Heart right ventricle (tissue), 16 donors: ENCODE results near the gene BPIFB1. TPM values are rescaled to one million over a fixed set of nuclear protein-coding genes. Genes with fewer than 3 reads are reported as not detected.

Experiments
- ATAC-seq, 8 donors: fragments of 200-7000 bp; cut with Tn5 transposase; one replicate each; pipeline ENCODE4 v1.9.1; 2020; ENCODE audit warnings: mild to moderate bottlenecking in 8 of 8, moderate library complexity in 8 of 8, moderate number of reproducible peaks in 1 of 8
- DNase-seq, 2 donors: peaks; one replicate each; pipeline ENCODE4 v3.0.0-alpha.2; 2020
- H3K27ac ChIP-seq, 10 donors: fragments of 200-600 bp; sonication (generic) in 2 of 10; one replicate each; pipeline versions ENCODE4 v1.5.0 to v1.8.0; 2020 to 2022; ENCODE audit warnings: mild to moderate bottlenecking in 3 of 10
- H3K27me3 ChIP-seq, 7 donors: fragments of 200-600 bp; one replicate each; pipeline ENCODE4 v1.8.0; 2021 to 2022; ENCODE audit warnings: mild to moderate bottlenecking in 2 of 7
- H3K36me3 ChIP-seq, 9 donors: fragments of 200-600 bp; sonication (generic) in 1 of 9; one replicate each; pipeline versions ENCODE4 v1.5.0 to v1.8.0; 2020 to 2022; ENCODE audit warnings: mild to moderate bottlenecking in 2 of 9
- H3K4me1 ChIP-seq, 9 donors: fragments of 200-600 bp; sonication (generic) in 1 of 9; one replicate each; pipeline versions ENCODE4 v1.5.0 to v1.8.0; 2020 to 2022; ENCODE audit warnings: mild to moderate bottlenecking in 4 of 9
- H3K4me3 ChIP-seq, 10 donors: fragments of 200-600 bp; sonication (generic) in 2 of 10; one replicate each; pipeline versions ENCODE4 v1.5.0 to v1.8.0; 2020 to 2022; ENCODE audit warnings: mild to moderate bottlenecking in 7 of 10, moderate library complexity in 2 of 10
- H3K9me3 ChIP-seq, 11 donors: fragments of 200-600 bp in 10 of 11; sonication (generic) in 2 of 11; one replicate each; pipeline versions ENCODE4 v1.5.0 to v1.8.0; 2013 to 2022; ENCODE audit warnings: mild to moderate bottlenecking in 2 of 11, control low read depth in 1 of 11, moderate library complexity in 1 of 11
- CTCF ChIP-seq, 9 donors: fragments of 200-600 bp; sonication (generic) in 2 of 9; IDR thresholded peaks; one replicate each; pipeline versions ENCODE4 v1.5.0 to v1.8.0; 2021 to 2022; ENCODE audit warnings: antibody characterized with exemption in 9 of 9, mild to moderate bottlenecking in 5 of 9, moderate library complexity in 1 of 9
- whole genome bisulfite sequencing, 2 donors: extraction: QIAGEN DNeasy Blood & Tissue Kit; methylation state at CpG; one replicate each; pipeline ENCODE4 v1.1.7; 2013; ENCODE audit warnings: inconsistent platforms in 1 of 2; 5-methylcytosine and 5-hydroxymethylcytosine counted together
- intact Hi-C, 10 donors: fragments of 100-400 bp; cut with DNase I; formaldehyde crosslinking; loops; one replicate each; pipeline versions ENCODE4 v1.11.1 to v1.14.2; 2022
- polyA plus RNA-seq, 2 donors: library from polyadenylated mRNA; stranded (reverse); fragments of 200-250 nt; gene quantifications; one replicate each; pipeline ENCODE4 v1.2.3, GENCODE V29; 2013
- total RNA-seq, 10 donors: library from RNA; stranded (reverse); fragmentation: NEBNext Ultra II Directional in 3 of 10; extraction: Animal tissue kit (Norgen Biotek cat#: 25700) in 3 of 10; gene quantifications; one replicate each; pipeline versions ENCODE4 v1.2.1 to v1.2.4, GENCODE V29; 2021 to 2023
- donor health status: Arrhythmogenic right ventricular cardiomyopathy.
- donor health status: ischemic (EF 13 %, LVEDD 7.1; RV severe dilation, severe dysfunction).
- donor health status: healthy with polysubstance abuse.
- donor health status: DM: no; HTN: yes; CAD: no.
- donor health status: DM: no; HTN: no; CAD: no.
- donor health status: ischemic (EF 25% LVEDD 6.9; RV normal size, moderate dysfunction).
- donor health status: ischemic (EF 25% LVEDD 5.7; RV mildly dilated, moderate dysfunction).
- donor health status: healthy.
- donor health status: DM: yes; HTN: yes; CAD: no.
- donor health status: Ischemic cardiomyopathy.
- donor health status: ischemic (EF 35%, LVEDD 5.7; RV mildly dilated, moderate dysfunction).
- donor health status: nonischemic (EF 11% LVEDD 7.7; RV severe dilation, severe dysfunction).
- donor health status: DM: yes; HTN: yes; CAD: no.
- donor health status: PGD.
- donor health status: ischemic (EF 29% LVEDD 5.4; RV normal size, mild dysfunction).
- donor health status: nonischemic (EF 23%, LVEDD 6.1; RV moderate dilation, normal function).

Gene BPIFB1
- total and polyA plus RNA-seq, 12 donors: 0.03 TPM; not detected in 11

- peaks cover 0 to 91% (median 38%) of the 10 kb centered on the region in 7 donors for H3K27me3 ChIP-seq
- no peak overlapping the region for H3K4me3 ChIP-seq
- intact Hi-C loops: no loop called here
- H3K36me3 ChIP-seq: no peaks in the 10 kb centered on the region
- H3K4me1 ChIP-seq: no peaks in the 10 kb centered on the region
- no peak overlapping the region for H3K27ac ChIP-seq
- DNase-seq: no peak
- no peak for TF ChIP-seq CTCF (IDR thresholded peaks at IDR 0.05)
- H3K9me3 ChIP-seq: no peaks in the 10 kb centered on the region
- no peak for ATAC-seq
Measured at GRCh38 chr20:33287884-33288283, 4.9 kb downstream of the BPIFB1 start.

GRCh38 chr20:33290852-33291251 is 7.8 kb downstream of the BPIFB1 start:
- intact Hi-C loops: loop anchor here in 8 of 10 donors (2.0 to 10.0 kb wide), 5 partner anchors 196 to 496 kb away; no protein-coding TSS in a partner anchor

GRCh38 chr20:33291416-33291815 is 8.4 kb downstream of the BPIFB1 start:
- no peaks in the 10 kb centered on the region for H3K36me3 ChIP-seq
- no peak for TF ChIP-seq CTCF (IDR thresholded peaks at IDR 0.05)
- ATAC-seq (no peak), DNase-seq (no peak)
- H3K4me3 ChIP-seq: no peak overlapping the region
- no peaks in the 10 kb centered on the region for H3K4me1 ChIP-seq
- no peak overlapping the region for H3K27ac ChIP-seq
- H3K27me3 ChIP-seq: peaks cover 0 to 72% (median 32%) of the 10 kb centered on the region in 7 donors
- no peaks in the 10 kb centered on the region for H3K9me3 ChIP-seq
- intact Hi-C loops: loop anchor here in 8 of 10 donors (2.0 to 10.0 kb wide), 5 partner anchors 197 to 497 kb away; no protein-coding TSS in a partner anchor
- 76 to 80% methylated on average over 8 of the region's 8 CpGs for WGBS, 2 donors

More at GRCh38 chr20:33290852-33291251, 7.8 kb downstream of the BPIFB1 start:
- Histone ChIP-seq H3K4me3 (no peak overlapping the region), H3K27ac (no peak overlapping the region), H3K36me3 (no peaks in the 10 kb centered on the region), H3K4me1 (no peaks in the 10 kb centered on the region), H3K9me3 (no peaks in the 10 kb centered on the region), H3K27me3 (peaks cover 0 to 77% (median 32%) of the 10 kb centered on the region in 7 donors)
- DNase-seq: no peak
- 93 to 94% methylated on average over 13 of the region's 13 CpGs for WGBS, 2 donors
- no peak for ATAC-seq
- TF ChIP-seq CTCF (IDR thresholded peaks at IDR 0.05): no peak

- 36 to 40% methylated on average over 7 of the region's 7 CpGs for WGBS, 2 donors
- intact Hi-C loops: loop anchor here in 8 of 10 donors (2.0 to 10.0 kb wide), 5 partner anchors 197 to 497 kb away; no protein-coding TSS in a partner anchor
- H3K36me3 ChIP-seq: no peaks in the 10 kb centered on the region
- peaks cover 0 to 67% (median 29%) of the 10 kb centered on the region in 7 donors for H3K27me3 ChIP-seq
- H3K9me3 ChIP-seq: no peaks in the 10 kb centered on the region
- TF ChIP-seq CTCF (IDR thresholded peaks at IDR 0.05): peak; percentile 34 to 95 (median 70)
- ATAC-seq (no peak), DNase-seq (no peak)
- H3K27ac ChIP-seq: no peak overlapping the region
- H3K4me1 ChIP-seq: no peaks in the 10 kb centered on the region
- H3K4me3 ChIP-seq: no peak overlapping the region
Measured at GRCh38 chr20:33291830-33292355, 8.9 kb downstream of the BPIFB1 start.
